Activated CD4-positive, alpha-beta T cell treated with anti-CD3 and anti-CD28 coated beads, Interleukin-2, Interleukin-4, amounts not matched to agents 100 ng/mL and 50 ng/mL, durations not matched to agents 16 hours and 8 hours (primary cell): Measurements from ENCODE around the gene EFHC1.

Experiments used
- DNase-seq: peaks from one replicate; pipeline ENCODE4 v3.0.0-alpha.2; 2020; ENCODE audit warnings: low spot score

EFHC1 gene

DNA sequence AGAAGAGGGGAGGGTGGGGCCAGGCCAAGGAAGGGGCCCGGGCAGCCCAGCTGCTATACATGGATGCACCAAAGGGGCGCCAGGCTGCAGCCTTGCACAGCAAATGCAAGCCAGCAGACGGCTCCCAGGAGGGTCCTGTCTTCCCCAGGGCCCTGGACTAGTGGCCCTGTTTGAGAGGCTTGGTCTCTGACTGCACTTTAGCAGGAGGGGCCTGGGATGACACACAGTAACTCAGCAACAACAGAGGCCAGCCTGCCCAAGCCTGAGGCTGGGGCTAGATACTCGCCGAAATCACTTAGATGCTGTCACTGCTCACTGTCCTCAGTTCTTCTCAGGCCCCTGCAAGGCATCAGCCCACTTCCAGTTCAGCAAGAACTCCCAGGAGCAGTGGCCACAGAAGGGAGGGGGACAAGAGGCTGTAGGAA is 83.2 kb downstream of the EFHC1 start:
- no peak for DNase-seq

DNA sequence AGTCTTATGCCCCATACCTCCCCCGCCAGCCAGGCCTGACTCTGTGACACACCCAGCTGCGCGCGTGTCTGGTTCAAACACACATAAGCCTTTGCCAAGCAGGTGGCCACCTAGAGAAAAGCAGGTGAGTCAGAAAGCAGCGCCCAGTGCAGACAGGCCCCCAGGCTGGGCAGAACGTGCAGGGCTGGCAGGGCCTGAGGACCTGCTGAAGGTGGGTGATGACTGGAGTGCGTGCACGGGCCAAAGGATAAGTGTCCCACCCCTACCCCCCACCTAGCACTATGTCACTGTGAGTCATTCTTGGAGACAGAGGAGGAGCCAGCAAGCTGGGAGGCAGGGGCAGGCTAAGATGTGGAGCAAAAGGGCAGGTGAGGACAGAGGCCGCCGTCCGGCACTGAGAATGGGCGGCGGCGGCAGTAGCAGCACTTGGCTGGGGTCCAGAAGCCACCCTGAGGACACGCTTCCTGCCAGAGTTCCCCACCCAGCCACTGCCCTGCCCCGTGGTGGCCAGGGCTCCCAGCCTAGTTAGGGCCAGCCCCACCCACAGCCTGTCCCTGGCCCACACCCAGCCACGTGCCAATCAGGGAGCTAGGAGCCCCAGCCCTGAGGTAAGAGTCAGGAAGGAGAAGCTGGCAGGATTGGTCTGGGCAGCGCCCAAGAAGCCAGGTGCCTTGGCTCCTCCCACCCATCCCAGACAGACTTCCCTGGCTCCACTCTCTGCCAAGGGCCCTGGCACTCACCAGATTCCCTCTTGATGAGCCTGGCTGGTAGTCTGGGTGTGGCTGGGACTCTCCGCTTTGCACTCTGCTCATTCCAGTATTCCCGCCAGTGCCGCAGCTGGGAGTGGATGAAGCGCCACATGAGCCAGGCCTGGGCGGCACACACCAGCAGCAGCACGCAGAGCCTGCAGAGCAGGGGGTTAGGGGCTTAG is 84.0 kb downstream of the EFHC1 start:
- no peak for DNase-seq

GRCh38 chr6:52504782-52505136 is 84.6 kb downstream of the EFHC1 start:
- DNase-seq, result no peak

DNA sequence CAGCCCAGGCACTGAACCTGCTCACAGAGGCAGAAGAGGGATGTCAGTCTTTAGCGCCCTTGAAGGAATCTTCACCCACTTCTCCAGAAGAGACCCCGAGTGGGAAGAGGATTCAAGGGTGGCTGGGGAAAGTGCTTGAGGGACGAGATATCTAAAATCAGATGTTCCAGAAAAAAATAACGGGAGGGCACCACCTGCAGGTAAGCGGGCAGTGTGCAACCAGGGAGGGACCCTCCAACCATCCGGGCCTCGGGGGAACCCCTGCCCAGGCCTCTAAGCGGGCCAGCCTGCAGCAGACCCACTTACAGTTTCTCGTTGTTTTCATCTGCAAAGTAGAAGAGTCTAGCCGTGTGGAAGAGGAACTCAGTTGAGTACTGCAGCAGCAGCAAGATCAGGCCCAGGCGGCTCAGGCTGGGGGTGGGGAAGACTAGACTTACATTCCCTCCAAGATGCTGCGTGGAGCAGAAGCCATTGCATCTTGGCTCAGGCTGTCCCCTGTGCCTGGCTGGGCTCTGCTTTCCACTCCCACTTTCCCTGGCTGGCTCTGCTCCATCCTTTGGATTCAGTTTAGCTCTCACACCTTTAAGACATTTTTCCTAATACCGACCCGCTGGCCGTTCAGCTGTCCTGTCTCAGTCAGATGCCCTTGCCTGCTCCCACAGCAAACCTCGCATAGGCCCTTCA is 85.7 kb downstream of the EFHC1 start:
- DNase-seq, result no peak

GRCh38 chr6:52506476-52506875 is 86.3 kb downstream of the EFHC1 start:
- no peak for DNase-seq

DNA sequence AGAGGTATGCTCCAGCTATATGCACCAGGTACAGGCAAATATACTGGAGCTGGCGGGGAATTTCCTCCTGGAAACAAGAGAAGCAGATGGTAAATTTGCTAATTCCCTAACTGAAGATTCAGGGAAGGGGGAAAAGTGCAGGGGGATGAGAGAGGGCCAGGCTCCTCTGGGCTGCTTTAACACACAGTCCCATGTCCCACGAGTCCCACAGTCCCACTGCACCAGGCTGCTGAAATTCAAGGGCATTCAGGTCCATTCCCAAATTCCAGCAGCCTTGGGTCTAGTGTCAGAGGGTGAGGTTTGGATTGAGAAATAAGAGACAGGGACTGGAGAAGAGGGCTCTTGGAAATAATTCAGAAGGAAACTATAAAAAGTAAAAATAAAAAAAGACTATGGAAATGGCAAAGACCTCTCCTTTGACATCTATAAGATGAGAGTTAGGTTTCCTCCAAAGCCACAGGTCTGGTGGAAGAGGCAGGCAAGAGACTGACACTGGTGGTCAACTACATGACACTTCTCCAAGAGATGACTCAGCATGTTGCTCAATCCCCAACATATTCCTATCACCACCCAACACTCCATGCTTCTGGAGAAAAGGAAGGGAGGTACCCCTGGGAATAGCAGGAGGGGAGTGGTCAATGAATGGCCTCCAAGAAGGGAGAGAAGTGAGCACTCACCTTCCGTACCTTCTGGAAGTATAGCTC is 87.6 kb downstream of the EFHC1 start:
- DNase-seq, result no peak

- DNase-seq, result no peak
Measured at GRCh38 chr6:52508261-52508739, 88.2 kb downstream of the EFHC1 start.

DNA sequence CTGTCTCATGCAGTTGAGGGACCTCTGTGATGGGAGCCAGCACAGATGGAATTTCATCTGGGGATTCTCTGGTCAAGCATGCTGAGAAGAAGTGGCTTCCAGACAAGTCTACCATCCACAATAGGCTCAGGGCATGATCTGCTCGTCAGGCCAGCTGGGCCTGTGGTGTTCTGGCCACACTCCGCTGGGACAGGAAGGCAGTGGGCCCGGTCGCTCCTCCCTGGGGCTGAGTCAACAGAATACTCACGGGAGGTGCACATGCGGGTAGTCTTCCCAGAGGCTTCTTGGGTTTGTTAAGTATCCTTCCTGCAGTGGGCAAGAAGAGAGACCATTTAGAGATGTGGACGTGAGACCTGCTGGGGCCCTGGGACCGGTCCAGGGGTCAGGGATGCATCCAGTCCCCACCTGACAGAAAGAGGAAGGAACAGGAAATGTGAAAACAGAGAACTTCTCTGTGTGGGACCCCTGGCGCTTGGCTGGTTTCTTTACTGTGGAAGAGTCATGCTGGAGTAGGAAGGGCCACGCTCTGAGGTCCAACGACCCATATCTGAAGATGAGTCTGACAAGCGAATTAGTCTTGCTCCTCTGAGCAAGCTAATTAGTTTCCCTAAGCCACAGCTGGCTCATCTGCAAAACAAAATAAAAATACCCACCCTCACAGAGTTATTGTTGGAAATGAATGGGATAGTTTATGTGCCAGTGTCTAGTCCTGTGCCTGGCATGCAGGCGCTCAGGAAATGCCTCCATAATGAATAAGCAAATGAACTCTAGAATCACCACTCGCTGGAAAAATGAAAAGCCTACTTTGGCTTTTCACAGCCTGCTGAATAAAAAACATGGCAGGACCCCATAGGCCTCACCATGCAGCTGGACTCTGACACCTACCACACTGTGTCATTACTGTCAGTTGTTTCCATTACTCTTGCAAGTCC is 89.4 kb downstream of the EFHC1 start:
- no peak for DNase-seq

DNA sequence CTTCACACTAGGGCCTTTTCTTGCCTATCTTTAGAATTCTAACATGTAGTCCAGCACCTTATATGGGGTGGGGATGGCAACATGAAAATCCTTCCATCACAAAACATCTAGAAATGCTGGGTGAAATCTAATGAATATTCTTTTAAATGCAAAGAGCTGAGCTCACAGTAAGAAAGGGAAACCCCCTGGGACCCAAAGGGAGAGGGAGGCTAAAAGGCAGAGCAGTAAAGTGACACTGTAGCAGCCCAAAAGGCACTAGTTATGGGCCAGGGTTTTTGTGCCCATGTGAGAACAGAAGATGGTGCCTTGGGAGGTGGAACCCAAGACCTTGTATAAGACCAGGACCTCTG is 90.0 kb downstream of the EFHC1 start:
- DNase-seq, result no peak

GRCh38 chr6:52511163-52511562 is 91.0 kb downstream of the EFHC1 start:
- no peak for DNase-seq

DNA sequence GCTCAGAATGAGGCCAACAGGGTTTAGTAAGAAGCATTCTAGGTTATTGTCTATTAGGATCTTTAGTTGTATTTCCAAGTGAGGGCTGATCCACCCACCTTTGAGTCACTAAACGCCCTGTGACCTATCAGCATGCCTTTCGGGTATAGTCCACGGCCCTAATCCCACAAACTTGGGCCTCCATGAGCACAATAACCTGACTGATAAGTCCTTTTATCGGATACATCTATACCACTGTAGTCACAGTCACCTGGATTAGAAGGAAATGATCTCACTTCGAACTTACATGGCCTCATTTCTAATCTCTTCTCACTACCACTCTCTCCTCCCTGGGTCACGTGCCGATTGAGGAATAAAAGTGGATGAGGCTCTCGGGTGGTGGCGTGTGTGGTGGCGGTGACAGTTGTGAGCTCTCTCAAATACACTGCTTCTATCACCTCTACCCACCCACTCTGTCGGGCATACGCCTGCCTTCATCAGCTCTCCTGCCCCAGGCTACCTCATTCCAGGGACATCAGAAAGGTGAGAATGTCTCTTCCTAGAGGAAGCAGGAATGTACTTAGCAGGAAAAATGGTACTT is 91.5 kb downstream of the EFHC1 start:
- no peak for DNase-seq

DNA sequence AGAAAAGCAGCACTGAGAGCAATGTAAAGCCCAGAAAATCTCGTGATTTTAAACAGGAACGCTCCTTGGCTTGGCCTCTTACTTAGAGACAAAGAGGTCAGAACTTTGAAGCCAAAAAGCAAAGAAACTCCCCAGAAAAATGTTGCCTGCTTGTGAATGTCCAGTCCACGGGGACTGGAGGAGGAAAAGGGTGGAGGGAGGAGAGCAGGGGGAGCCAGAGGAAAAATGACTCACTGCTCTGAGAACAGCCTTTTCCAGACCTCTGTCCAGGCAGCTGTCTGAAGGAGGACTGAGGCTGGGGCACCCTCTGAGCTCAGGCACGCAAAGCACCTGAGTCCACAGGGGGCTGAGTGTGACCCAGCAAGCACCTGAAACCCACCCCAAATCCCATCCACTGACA is 92.1 kb downstream of the EFHC1 start:
- DNase-seq, result no peak

DNA sequence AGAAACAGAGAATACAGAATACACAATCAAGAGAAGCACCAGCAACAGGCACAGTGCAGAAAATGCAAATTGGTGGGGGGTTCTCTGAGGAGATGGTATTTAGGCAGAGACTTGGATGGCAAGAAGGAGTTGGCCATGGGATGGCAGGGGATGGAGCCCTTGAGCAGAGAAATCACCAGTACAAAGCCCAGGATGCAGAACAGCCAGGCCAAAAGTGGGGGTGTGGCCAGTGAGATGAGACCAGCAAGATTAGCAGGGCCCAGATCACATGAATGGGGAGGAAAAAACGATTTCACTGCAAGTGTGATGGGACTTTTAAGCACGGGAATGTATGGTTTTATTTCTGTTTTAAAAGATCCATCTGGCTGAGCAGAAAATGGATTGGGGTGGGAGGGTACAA is 93.3 kb downstream of the EFHC1 start:
- no peak for DNase-seq

GRCh38 chr6:52513896-52514295 is 93.8 kb downstream of the EFHC1 start:
- no peak for DNase-seq

- DNase-seq, result no peak
Measured at GRCh38 chr6:52514514-52514913, 94.4 kb downstream of the EFHC1 start.

DNA sequence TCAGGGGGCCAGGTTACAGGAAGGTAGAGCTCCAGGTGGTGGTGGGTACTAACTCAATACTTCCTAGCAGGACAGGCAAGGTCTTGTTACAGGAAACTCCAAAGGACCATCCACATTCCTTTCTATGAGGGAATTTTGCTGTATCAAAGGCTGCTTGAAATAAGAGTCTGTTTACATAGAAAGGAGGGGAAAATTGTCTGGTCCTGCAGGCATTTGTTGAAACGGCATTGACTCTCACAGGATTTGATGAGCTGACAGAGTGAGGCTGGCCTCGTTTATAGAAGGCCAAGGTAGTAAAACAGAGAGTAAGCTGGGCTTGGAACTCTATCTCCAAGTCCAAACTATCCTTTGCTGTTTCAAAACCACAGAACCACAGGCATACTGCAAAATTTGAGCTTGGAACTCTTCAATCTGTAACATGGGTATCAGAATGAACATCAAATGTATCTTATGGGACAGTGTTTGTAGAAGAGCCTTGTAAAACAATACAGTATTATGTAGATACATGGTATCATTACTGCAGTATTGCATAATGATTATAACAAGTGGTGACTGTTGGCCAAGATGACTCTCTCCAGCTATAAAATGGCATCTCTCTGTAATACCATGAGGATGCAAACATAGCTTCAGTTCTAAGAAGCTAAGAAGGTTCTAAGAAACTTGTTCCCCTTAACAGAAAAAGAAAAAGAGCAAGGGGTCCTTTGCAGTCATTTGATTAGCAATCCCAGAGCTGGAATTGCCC is 95.2 kb downstream of the EFHC1 start:
- no peak for DNase-seq

DNA sequence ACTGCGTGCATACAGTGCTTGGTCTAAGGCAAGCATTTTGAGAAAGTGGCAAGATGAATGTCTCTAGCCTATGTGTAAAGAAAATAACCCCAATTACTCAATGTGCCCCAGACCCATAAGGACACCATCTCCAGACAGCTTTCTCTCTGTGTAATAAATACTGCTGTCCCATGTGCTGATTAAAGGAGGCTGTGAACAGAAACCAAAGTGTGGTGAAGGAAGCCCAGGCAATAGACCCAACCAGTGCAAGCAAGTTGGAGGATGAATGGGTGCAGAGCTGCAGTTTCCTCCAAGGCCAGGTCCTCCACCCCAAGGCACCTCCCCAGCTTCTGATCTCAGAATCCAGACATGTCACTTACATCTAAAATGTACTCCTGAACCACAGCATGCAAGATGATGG is 96.1 kb downstream of the EFHC1 start:
- peak; percentile 19 for DNase-seq

DNA sequence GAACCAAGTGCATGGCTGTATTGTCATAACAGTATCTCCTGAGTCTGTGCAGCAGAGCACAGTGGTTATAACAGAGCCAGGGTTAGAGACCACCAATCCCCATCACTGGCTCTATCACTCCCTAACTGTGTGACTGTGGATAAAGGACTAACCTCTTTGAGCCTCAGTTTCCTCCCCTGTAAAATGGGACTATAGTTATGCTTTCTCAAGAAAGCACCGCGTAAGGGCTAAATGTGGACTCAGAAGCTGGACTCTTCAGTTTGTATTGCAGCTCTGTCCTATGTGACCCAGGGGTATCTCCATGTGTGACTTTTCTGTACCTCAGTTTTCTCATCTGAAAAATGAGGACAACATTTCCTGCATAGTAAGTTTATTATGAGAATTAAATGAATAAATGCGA is 96.8 kb downstream of the EFHC1 start:
- DNase-seq, result no peak

GRCh38 chr6:52517502-52518278 is 97.5 kb downstream of the EFHC1 start:
- DNase-seq, result peak; percentile 75
